ENCODE data around the gene CMSS1.

- TF ChIP-seq IRF2 (CRISPR knock-in tag; IDR thresholded peaks at IDR 0.05; ENCODE audit: borderline replicate concordance, low read depth) (no peak), JUN (CRISPR knock-in tag; IDR thresholded peaks at IDR 0.05) (no peak), CTCF (IDR thresholded peaks at IDR 0.05) (no peak), ZBTB21 (CRISPR knock-in tag; IDR thresholded peaks at IDR 0.05; ENCODE audit: borderline replicate concordance) (no peak), CREB1 (CRISPR knock-in tag; IDR thresholded peaks at IDR 0.05) (no peak), MXD4 (CRISPR knock-in tag; IDR thresholded peaks at IDR 0.05; ENCODE audit: borderline replicate concordance) (no peak), RELA (CRISPR knock-in tag; IDR thresholded peaks at IDR 0.05; ENCODE audit: borderline replicate concordance) (no peak), NFYB (CRISPR knock-in tag; conservative IDR thresholded peaks at IDR 0.05; ENCODE audit: low read depth) (no peak), HMGXB4 (CRISPR knock-in tag; IDR thresholded peaks at IDR 0.05) (no peak)
- TF ChIP-seq, protein P1, sequence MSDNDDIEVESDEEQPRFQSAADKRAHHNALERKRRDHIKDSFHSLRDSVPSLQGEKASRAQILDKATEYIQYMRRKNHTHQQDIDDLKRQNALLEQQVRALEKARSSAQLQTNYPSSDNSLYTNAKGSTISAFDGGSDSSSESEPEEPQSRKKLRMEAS (CRISPR knock-in tag; IDR thresholded peaks at IDR 0.05), result no peak
These were observed 337.9 kb downstream of the CMSS1 start for GRCh38 chr3:100155590-100155989.
